Trophoblast cell (in vitro differentiated cells and primary cell): Measurements from ENCODE around the gene DNAJC3.

ENCODE experiments used
- DNase-seq, 2 donors: peaks; one replicate each; pipeline ENCODE4 v3.0.0-alpha.2; 2016
- H2AFZ ChIP-seq: 2 replicates; pipeline ENCODE4 v1.6.1; 2013; ENCODE audit warnings: low read length, moderate library complexity, mild to moderate bottlenecking; ENCODE audit not compliant: insufficient read depth, poor library complexity
- H2AK5ac ChIP-seq: 2 replicates; pipeline ENCODE4 v1.6.1; 2013; ENCODE audit warnings: mild to moderate bottlenecking, low read length
- H2BK120ac ChIP-seq: 2 replicates; pipeline ENCODE4 v1.6.1; 2013; ENCODE audit warnings: low read length, mild to moderate bottlenecking, moderate library complexity; ENCODE audit not compliant: insufficient read depth, poor library complexity
- H2BK12ac ChIP-seq: 2 replicates; pipeline ENCODE4 v1.6.1; 2013; ENCODE audit warnings: mild to moderate bottlenecking, low read length, moderate library complexity
- H2BK5ac ChIP-seq: 2 replicates; pipeline ENCODE4 v1.6.1; 2013; ENCODE audit warnings: low read length, low read depth, moderate library complexity, mild to moderate bottlenecking; ENCODE audit not compliant: poor library complexity
- H3K14ac ChIP-seq: 2 replicates; pipeline ENCODE4 v1.6.1; 2013; ENCODE audit warnings: mild to moderate bottlenecking, low read length
- H3K18ac ChIP-seq: 2 replicates; pipeline ENCODE4 v1.6.1; 2013; ENCODE audit warnings: mild to moderate bottlenecking, low read length
- H3K23ac ChIP-seq: 2 replicates; pipeline ENCODE4 v1.6.1; 2013; ENCODE audit warnings: low read length
- H3K27ac ChIP-seq: 2 replicates; pipeline ENCODE4 v1.5.1; 2013; ENCODE audit warnings: low read depth, mild to moderate bottlenecking, inconsistent platforms, low read length, moderate library complexity
- H3K27me3 ChIP-seq: 2 replicates; pipeline ENCODE4 v1.6.1; 2013; ENCODE audit warnings: inconsistent platforms, mild to moderate bottlenecking, low read length, moderate library complexity; ENCODE audit not compliant: insufficient read depth
- H3K36me3 ChIP-seq, 2 experiments: 1 replicate in 1 of 2; 2 replicates in 1 of 2; pipeline ENCODE4 v1.6.1; 2013; ENCODE audit warnings: low read length in 2 of 2, mild to moderate bottlenecking in 2 of 2, moderate library complexity in 1 of 2; ENCODE audit not compliant: insufficient read depth in 2 of 2, control insufficient read depth in 1 of 2
- H3K4ac ChIP-seq: 2 replicates; pipeline ENCODE4 v1.6.1; 2013; ENCODE audit warnings: low read depth, mild to moderate bottlenecking, low read length, moderate library complexity
- H3K4me1 ChIP-seq, 2 experiments: 1 replicate in 1 of 2; 2 replicates in 1 of 2; pipeline ENCODE4 v1.6.1; 2013; ENCODE audit warnings: low read length in 2 of 2, mild to moderate bottlenecking in 2 of 2, moderate library complexity in 1 of 2; ENCODE audit not compliant: insufficient read depth in 2 of 2, control insufficient read depth in 1 of 2
- H3K4me2 ChIP-seq: 2 replicates; pipeline ENCODE4 v1.6.1; 2013; ENCODE audit warnings: inconsistent platforms, mild to moderate bottlenecking, low read length, moderate library complexity
- H3K4me3 ChIP-seq: 2 replicates; pipeline ENCODE4 v1.5.1; 2013; ENCODE audit warnings: mild to moderate bottlenecking, low read depth, low read length, inconsistent platforms
- H3K79me1 ChIP-seq: one replicate; pipeline ENCODE4 v1.6.1; 2013; ENCODE audit warnings: low read length
- H3K79me2 ChIP-seq: 2 replicates; pipeline ENCODE4 v1.6.1; 2013; ENCODE audit warnings: low read length, mild to moderate bottlenecking; ENCODE audit not compliant: control insufficient read depth, insufficient read depth, poor library complexity
- H3K9ac ChIP-seq: 2 replicates; pipeline ENCODE4 v1.6.1; 2013; ENCODE audit warnings: mild to moderate bottlenecking, low read length
- H3K9me3 ChIP-seq: 2 replicates; pipeline ENCODE4 v1.6.1; 2013; ENCODE audit warnings: low read depth, mild to moderate bottlenecking, control low read depth, inconsistent platforms, low read length; ENCODE audit not compliant: insufficient read depth
- H4K12ac ChIP-seq: 2 replicates; pipeline ENCODE4 v1.6.1; 2013; ENCODE audit warnings: low read depth, mild to moderate bottlenecking, low read length, moderate library complexity
- H4K8ac ChIP-seq: 2 replicates; pipeline ENCODE4 v1.6.1; 2013; ENCODE audit warnings: low read depth, mild to moderate bottlenecking, low read length, moderate library complexity
- H4K91ac ChIP-seq: one replicate; pipeline ENCODE4 v1.6.1; 2013; ENCODE audit warnings: low read depth, mild to moderate bottlenecking, low read length, moderate library complexity
- WGBS: extraction: QIAGEN DNeasy Blood & Tissue Kit; methylation state at CpG from one replicate; pipeline ENCODE4 v1.1.7; 2013; ENCODE audit warnings: missing lambda C conversion rate; ENCODE audit not compliant: insufficient read length, insufficient coverage; ENCODE audit errors: extremely low coverage; 5-methylcytosine and 5-hydroxymethylcytosine counted together

DNAJC3 gene

GRCh38 chr13:95763601-95764000 lies 86.7 kb downstream of the DNAJC3 start:
- Histone ChIP-seq H4K12ac (no peak overlapping the region), H3K4me1 (no peaks in the 10 kb centered on the region), H4K8ac (no peak overlapping the region), H3K27ac (no peak overlapping the region), H3K27me3 (no peaks in the 10 kb centered on the region), H3K18ac (no peak overlapping the region), H3K4ac (no peak overlapping the region), H2AFZ (no peak overlapping the region), H3K9me3 (no peaks in the 10 kb centered on the region), H3K79me2 (no peaks in the 10 kb centered on the region), H3K36me3 (peaks cover 3 to 4% of the 10 kb centered on the region in 2 experiments), H2BK12ac (no peak overlapping the region), H3K23ac (no peak overlapping the region), H3K4me3 (no peak overlapping the region), H3K9ac (no peak overlapping the region), H2AK5ac (no peak overlapping the region), H3K79me1 (no peaks in the 10 kb centered on the region), H2BK120ac (no peak overlapping the region), H3K4me2 (no peak overlapping the region), H4K91ac (no peak overlapping the region), H2BK5ac (no peak overlapping the region), H3K14ac (no peak overlapping the region)
- no CpG with 5 or more reads among the region's 4 CpGs for WGBS
- DNase-seq = no peak

- no CpG with 5 or more reads among the region's 4 CpGs for WGBS
- Histone ChIP-seq H4K91ac (no peak overlapping the region), H2BK5ac (no peak overlapping the region), H3K4me3 (no peak overlapping the region), H3K36me3 (peaks cover 0 to 2% of the 10 kb centered on the region in 2 experiments), H3K9me3 (no peaks in the 10 kb centered on the region), H3K4ac (no peak overlapping the region), H4K12ac (no peak overlapping the region), H3K27ac (no peak overlapping the region), H4K8ac (no peak overlapping the region), H3K4me1 (no peaks in the 10 kb centered on the region), H3K9ac (no peak overlapping the region), H3K79me2 (no peaks in the 10 kb centered on the region), H3K27me3 (no peaks in the 10 kb centered on the region), H2BK12ac (no peak overlapping the region), H2AFZ (no peak overlapping the region), H2BK120ac (no peak overlapping the region), H3K18ac (no peak overlapping the region), H3K23ac (no peak overlapping the region), H3K79me1 (no peaks in the 10 kb centered on the region), H3K4me2 (no peak overlapping the region), H3K14ac (no peak overlapping the region), H2AK5ac (no peak overlapping the region)
- DNase-seq = no peak
Observed at GRCh38 chr13:95771905-95772304, 95.0 kb downstream of the DNAJC3 start.

GRCh38 chr13:95779522-95779921 lies 102.6 kb downstream of the DNAJC3 start:
- no CpG with 5 or more reads among the region's 1 CpG for WGBS
- Histone ChIP-seq H3K9me3 (no peaks in the 10 kb centered on the region), H3K4me2 (no peak overlapping the region)

DNA sequence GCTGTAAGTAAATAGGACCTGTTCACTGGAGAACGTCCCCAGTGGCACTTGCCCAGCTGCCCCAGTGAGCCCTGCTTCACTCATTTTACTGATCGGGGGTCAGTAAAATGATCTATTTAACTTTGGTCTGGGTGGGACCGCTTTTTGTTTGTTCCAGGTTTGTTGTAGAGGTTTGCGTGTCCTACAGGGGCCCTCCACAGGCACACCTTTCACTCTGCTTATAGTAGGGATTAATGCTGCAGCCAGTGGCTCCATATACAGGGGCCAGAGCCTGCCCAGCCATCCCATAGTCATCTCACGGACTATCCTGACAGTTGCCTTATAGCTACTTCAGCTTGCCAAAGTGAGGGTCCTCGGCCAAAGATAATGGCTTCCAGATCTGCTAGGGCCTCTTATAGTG lies 104.1 kb downstream of the DNAJC3 start:
- Histone ChIP-seq H3K14ac (no peak overlapping the region), H3K18ac (no peak overlapping the region)
- no CpG with 5 or more reads among the region's 6 CpGs for WGBS

More at GRCh38 chr13:95779522-95779921, 102.6 kb downstream of the DNAJC3 start:
- no peak overlapping the region for H2BK120ac ChIP-seq
- no peaks in the 10 kb centered on the region for H3K27me3 ChIP-seq
- no peak overlapping the region for H4K91ac ChIP-seq
- H2AFZ ChIP-seq = no peak overlapping the region
- no peak overlapping the region for H3K4me3 ChIP-seq
- no peak overlapping the region for H3K23ac ChIP-seq
- H2BK12ac ChIP-seq = no peak overlapping the region
- peaks cover 2% of the 10 kb centered on the region for H3K79me1 ChIP-seq
- H3K9ac ChIP-seq = no peak overlapping the region
- no peak overlapping the region for H3K18ac ChIP-seq
- H4K8ac ChIP-seq = no peak overlapping the region
- H3K27ac ChIP-seq = no peak overlapping the region
- no peak overlapping the region for H3K14ac ChIP-seq
- peaks cover 4% of the 10 kb centered on the region in 2 experiments for H3K36me3 ChIP-seq
- H2AK5ac ChIP-seq = no peak overlapping the region
- peaks cover 5 to 7% of the 10 kb centered on the region in 2 experiments for H3K4me1 ChIP-seq
- DNase-seq = no peak
- no peak overlapping the region for H3K4ac ChIP-seq
- H4K12ac ChIP-seq = no peak overlapping the region
- no peaks in the 10 kb centered on the region for H3K79me2 ChIP-seq
- no peak overlapping the region for H2BK5ac ChIP-seq

More for the DNA sequence above, 104.1 kb downstream of the DNAJC3 start:
- H3K9me3 ChIP-seq = no peaks in the 10 kb centered on the region
- no peak overlapping the region for H3K23ac ChIP-seq
- peaks cover 5 to 9% of the 10 kb centered on the region in 2 experiments for H3K4me1 ChIP-seq
- no peak for DNase-seq
- H3K79me1 ChIP-seq = peaks cover 2% of the 10 kb centered on the region
- H3K79me2 ChIP-seq = no peaks in the 10 kb centered on the region
- no peak overlapping the region for H2BK5ac ChIP-seq
- H3K4me3 ChIP-seq = no peak overlapping the region
- H2AFZ ChIP-seq = no peak overlapping the region
- H4K91ac ChIP-seq = no peak overlapping the region
- H3K27me3 ChIP-seq = no peaks in the 10 kb centered on the region
- no peak overlapping the region for H3K4me2 ChIP-seq
- no peak overlapping the region for H4K12ac ChIP-seq
- no peak overlapping the region for H2BK120ac ChIP-seq
- no peak overlapping the region for H3K4ac ChIP-seq
- H2BK12ac ChIP-seq = no peak overlapping the region
- no peak overlapping the region for H4K8ac ChIP-seq
- H3K36me3 ChIP-seq = peaks cover 4% of the 10 kb centered on the region in 2 experiments
- no peak overlapping the region for H2AK5ac ChIP-seq
- no peak overlapping the region for H3K27ac ChIP-seq
- no peak overlapping the region for H3K9ac ChIP-seq
